NCI-H774 (cell line): ENCODE measurements around the gene YY2.
"Not testable (repeated sequence)": the region's sequence is repeated elsewhere in the genome, so short reads cannot be mapped to it uniquely, and the experiment has no call there.

Source experiments
- DNase-seq: peaks from one replicate; lab custom pipeline; 2025; lab: John Stamatoyannopoulos, UW

The YY2 gene

GRCh38 chrX:21874182-21874581, 18.4 kb downstream of the YY2 start:
- not testable (repeated sequence) for DNase-seq

- no peak for DNase-seq
These were observed 19.2 kb downstream of the YY2 start for GRCh38 chrX:21875013-21875412.

- no peak for DNase-seq
These were observed 26.2 kb downstream of the YY2 start for GRCh38 chrX:21881881-21882574.

GRCh38 chrX:21883258-21883657, 27.5 kb downstream of the YY2 start:
- DNase-seq: no peak

- DNase-seq: no peak
These were observed 29.8 kb downstream of the YY2 start for GRCh38 chrX:21885568-21885967.

- DNase-seq: peak; percentile 6
These were observed 49.5 kb downstream of the YY2 start for GRCh38 chrX:21905313-21905712.

GRCh38 chrX:21905953-21906352, 50.2 kb downstream of the YY2 start:
- DNase-seq: no peak

- no peak for DNase-seq
These were observed 51.5 kb downstream of the YY2 start for GRCh38 chrX:21907260-21907659.
